GM23248 (cell line): Measurements from ENCODE around the gene TMIGD2. TPM values are rescaled to one million over a fixed set of nuclear protein-coding genes. Genes with fewer than 3 reads are reported as not detected.

ENCODE experiments used
- DNase-seq: peaks from one replicate; pipeline ENCODE4 v3.0.0-alpha.2; 2015
- H2AFZ ChIP-seq: fragments of 200-600 bp; sonication (generic); 2 replicates; pipeline ENCODE4 v1.6.1; 2016; ENCODE audit warnings: antibody characterized with exemption
- H3F3A ChIP-seq: fragments of 200-600 bp; sonication (generic); 2 replicates; pipeline ENCODE4 v1.6.1; 2016; ENCODE audit warnings: mild to moderate bottlenecking, antibody characterized with exemption, mixed run types; ENCODE audit not compliant: insufficient read depth
- H3K27ac ChIP-seq: fragments of 200-600 bp; sonication (generic); 2 replicates; pipeline ENCODE4 v1.5.1; 2016; ENCODE audit warnings: mild to moderate bottlenecking
- H3K27me3 ChIP-seq: fragments of 200-600 bp; sonication (generic); replicated peaks from 2 replicates; pipeline ENCODE4 v1.6.1; 2016; ENCODE audit warnings: mild to moderate bottlenecking; ENCODE audit not compliant: insufficient read depth
- H3K36me3 ChIP-seq: fragments of 200-600 bp; sonication (generic); 2 replicates; pipeline ENCODE4 v1.6.1; 2016; ENCODE audit warnings: low read depth, mild to moderate bottlenecking
- H3K4me1 ChIP-seq: fragments of 200-600 bp; sonication (generic); 2 replicates; pipeline ENCODE4 v1.6.1; 2016; ENCODE audit warnings: mild to moderate bottlenecking; ENCODE audit not compliant: insufficient read depth
- H3K4me2 ChIP-seq: fragments of 200-600 bp; sonication (generic); one replicate; pipeline ENCODE4 v1.6.1; 2016; ENCODE audit warnings: mild to moderate bottlenecking; ENCODE audit not compliant: unreplicated experiment
- H3K4me3 ChIP-seq: fragments of 200-600 bp; sonication (generic); 2 replicates; pipeline ENCODE4 v1.5.1; 2016; ENCODE audit warnings: mild to moderate bottlenecking
- H3K79me2 ChIP-seq: fragments of 200-600 bp; sonication (generic); 2 replicates; pipeline ENCODE4 v1.6.1; 2016; ENCODE audit warnings: mild to moderate bottlenecking; ENCODE audit not compliant: insufficient read depth
- H3K9ac ChIP-seq: fragments of 200-600 bp; sonication (generic); 2 replicates; pipeline ENCODE4 v1.6.1; 2016; ENCODE audit warnings: mild to moderate bottlenecking
- H3K9me2 ChIP-seq: fragments of 200-600 bp; sonication (generic); 2 replicates; pipeline ENCODE4 v1.6.1; 2016; ENCODE audit warnings: mixed run types, mild to moderate bottlenecking, moderate library complexity; ENCODE audit not compliant: insufficient read depth
- H3K9me3 ChIP-seq: fragments of 200-600 bp; sonication (generic); one replicate; pipeline ENCODE4 v1.6.1; 2017; ENCODE audit warnings: low read depth
- H4K20me1 ChIP-seq: fragments of 200-600 bp; sonication (generic); 2 replicates; pipeline ENCODE4 v1.6.0; 2016; ENCODE audit not compliant: insufficient read depth
- EZH2 ChIP-seq: fragments of 200-600 bp; sonication (generic); IDR thresholded peaks from 2 replicates; pipeline ENCODE4 v1.6.1; 2018; ENCODE audit warnings: antibody characterized with exemption, mild to moderate bottlenecking; ENCODE audit not compliant: insufficient read depth, poor library complexity, severe bottlenecking
- EZH2phosphoT487 ChIP-seq: fragments of 200-600 bp; sonication (generic); IDR thresholded peaks from 2 replicates; pipeline ENCODE4 v1.6.1; 2018; ENCODE audit warnings: antibody characterized with exemption, moderate library complexity, mild to moderate bottlenecking, low read depth; ENCODE audit not compliant: insufficient read depth
- WGBS, 2 experiments: methylation state at CpG; one replicate each; pipeline ENCODE4 v1.1.6; 2015 to 2017; ENCODE audit warnings: low lambda C conversion rate in 2 of 2, low coverage in 1 of 2; ENCODE audit errors: missing lambda C conversion rate in 2 of 2; 5-methylcytosine and 5-hydroxymethylcytosine counted together
- in situ Hi-C: fragments of 300-500 bp; cut with MboI; formaldehyde crosslinking; loops from 2 replicates; pipeline ENCODE4 v1.15.0; 2020
- polyA plus RNA-seq: library from polyadenylated mRNA; unstranded; fragments of >200 nt; fragmentation: Nextera tagmentation; extraction: Ambion mirVana; gene quantifications from 2 replicates; pipeline ENCODE4 v1.2.1, GENCODE V29; 2016
- total RNA-seq: library from RNA; depleted of rRNA; stranded (reverse); fragments of >200 nt; shearing (Covaris generic); gene quantifications from 2 replicates; pipeline ENCODE4 v1.2.3, GENCODE V29; 2014

Gene TMIGD2
- total and polyA plus RNA-seq, 2 experiments from 2014 or later, result not detected

DNA sequence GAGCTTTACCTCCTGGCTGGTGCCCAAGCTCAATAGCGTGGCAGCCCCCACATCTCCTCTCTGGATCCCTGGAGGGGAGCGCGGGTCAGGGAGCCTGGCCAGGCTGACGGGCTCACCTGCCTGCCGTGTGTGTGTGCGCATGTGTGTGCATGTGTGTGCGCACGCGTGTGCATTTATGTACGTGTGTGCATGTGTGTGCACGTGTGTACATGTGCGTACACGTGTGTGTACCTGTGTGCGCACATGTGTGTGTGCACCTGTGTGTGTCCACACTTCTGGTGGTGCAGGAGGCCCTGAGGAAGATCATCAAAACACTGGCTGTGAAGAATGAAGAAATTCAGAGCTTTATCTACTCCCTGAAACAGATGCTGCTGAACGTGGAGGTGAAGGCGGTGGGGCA lies 3.5 kb upstream of the TMIGD2 start:
- H3K9me2 ChIP-seq, result no peaks in the 10 kb centered on the region
- H3K79me2 ChIP-seq, result no peaks in the 10 kb centered on the region
- no peaks in the 10 kb centered on the region for H3K4me1 ChIP-seq
- H3K9ac ChIP-seq, result no peak overlapping the region
- TF ChIP-seq EZH2 (no peak), EZH2phosphoT487 (no peak)
- H3K9me3 ChIP-seq, result no peaks in the 10 kb centered on the region
- no peak for DNase-seq
- H3K4me2 ChIP-seq, result no peak overlapping the region
- no peak overlapping the region for H3K27ac ChIP-seq
- no peaks in the 10 kb centered on the region for H4K20me1 ChIP-seq
- H3K27me3 ChIP-seq, result no peaks in the 10 kb centered on the region
- 78 to 81% methylated on average over 16 of the region's 16 CpGs for whole genome bisulfite sequencing, 2 experiments
- H2AFZ ChIP-seq, result no peak overlapping the region
- H3F3A ChIP-seq, result no peaks in the 10 kb centered on the region
- H3K4me3 ChIP-seq, result no peak overlapping the region
- H3K36me3 ChIP-seq, result no peaks in the 10 kb centered on the region
- in situ Hi-C loops, result no loop called here

DNA sequence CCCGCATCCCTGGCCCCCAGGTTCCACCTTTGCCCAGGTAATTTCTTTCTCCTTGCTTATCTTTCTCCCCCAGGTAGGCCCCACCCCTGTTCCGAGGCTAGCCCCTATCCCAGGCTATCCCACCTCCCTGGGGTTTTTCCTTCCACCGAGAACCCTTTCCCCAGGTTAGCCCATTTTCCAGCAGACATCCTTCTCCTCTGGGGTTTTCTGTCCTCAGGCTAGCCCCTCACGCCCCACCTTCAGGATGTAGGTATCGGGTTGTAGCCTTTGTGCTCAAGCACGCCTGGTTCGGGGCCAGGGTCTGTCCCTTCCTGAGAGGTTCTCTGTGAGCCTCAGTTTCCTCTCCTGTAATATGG lies 3.0 kb upstream of the TMIGD2 start:
- H3K9ac ChIP-seq, result no peak overlapping the region
- WGBS, 2 experiments, result 71 to 73% methylated on average over 6 to 7 of the region's 7 CpGs

DNA sequence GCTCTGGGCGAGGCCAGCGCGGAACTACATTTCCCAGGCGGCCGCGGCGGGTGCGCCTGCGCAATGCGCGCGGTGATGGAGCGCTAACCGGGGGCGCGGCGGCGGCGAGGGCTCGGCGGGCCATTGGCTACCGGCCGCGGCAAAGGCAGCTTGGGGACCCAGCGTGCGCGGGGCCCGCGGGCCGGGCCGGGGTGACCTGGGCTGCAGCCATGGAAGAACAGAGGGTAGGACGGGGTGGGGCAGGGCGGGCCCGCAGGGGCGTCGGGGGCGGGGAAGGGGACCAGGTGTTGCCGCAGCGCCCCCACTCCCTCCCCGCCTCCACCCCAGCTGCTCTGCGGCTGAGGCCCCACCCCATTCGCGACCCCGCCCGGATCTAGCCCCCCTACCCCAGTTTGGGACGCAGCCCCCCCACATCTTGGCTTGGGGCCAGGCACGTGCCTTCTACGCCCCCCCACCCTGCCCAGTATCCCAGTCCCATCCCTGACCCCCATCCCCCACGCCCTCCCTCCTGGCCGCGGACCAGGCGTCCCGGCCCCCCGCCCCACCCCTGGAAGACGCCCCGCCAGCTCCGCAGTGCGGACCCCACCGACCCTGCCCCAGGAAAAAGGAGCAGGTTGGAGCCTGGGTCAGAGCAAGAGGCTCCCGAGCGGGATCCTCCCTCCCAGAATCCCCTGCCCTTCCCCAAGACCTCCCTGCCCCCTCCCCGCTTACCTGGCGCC lies 2.5 kb upstream of the TMIGD2 start, which contains the start of gene FSD1:
Gene FSD1, plus strand, starts transcription at position 61 of the 719 bp plus-strand sequence. Its CDS starts 149 bp downstream, at position 210.
- H3K9me2 ChIP-seq, result no peaks in the 10 kb centered on the region

More for the DNA sequence above, 3.0 kb upstream of the TMIGD2 start:
- H3K4me1 ChIP-seq, result no peaks in the 10 kb centered on the region
- H3K27me3 ChIP-seq, result no peaks in the 10 kb centered on the region
- no peak for DNase-seq
- no peak overlapping the region for H3K4me3 ChIP-seq
- no peak overlapping the region for H3K4me2 ChIP-seq
- H3K27ac ChIP-seq, result no peak overlapping the region
- H3K9me3 ChIP-seq, result no peaks in the 10 kb centered on the region
- no peaks in the 10 kb centered on the region for H3K36me3 ChIP-seq
- no peaks in the 10 kb centered on the region for H3K79me2 ChIP-seq
- no peaks in the 10 kb centered on the region for H4K20me1 ChIP-seq
- H3F3A ChIP-seq, result no peaks in the 10 kb centered on the region
- TF ChIP-seq EZH2 (no peak), EZH2phosphoT487 (no peak)
- H3K9me2 ChIP-seq, result no peaks in the 10 kb centered on the region
- in situ Hi-C loops, result no loop called here
- H2AFZ ChIP-seq, result no peak overlapping the region

DNA sequence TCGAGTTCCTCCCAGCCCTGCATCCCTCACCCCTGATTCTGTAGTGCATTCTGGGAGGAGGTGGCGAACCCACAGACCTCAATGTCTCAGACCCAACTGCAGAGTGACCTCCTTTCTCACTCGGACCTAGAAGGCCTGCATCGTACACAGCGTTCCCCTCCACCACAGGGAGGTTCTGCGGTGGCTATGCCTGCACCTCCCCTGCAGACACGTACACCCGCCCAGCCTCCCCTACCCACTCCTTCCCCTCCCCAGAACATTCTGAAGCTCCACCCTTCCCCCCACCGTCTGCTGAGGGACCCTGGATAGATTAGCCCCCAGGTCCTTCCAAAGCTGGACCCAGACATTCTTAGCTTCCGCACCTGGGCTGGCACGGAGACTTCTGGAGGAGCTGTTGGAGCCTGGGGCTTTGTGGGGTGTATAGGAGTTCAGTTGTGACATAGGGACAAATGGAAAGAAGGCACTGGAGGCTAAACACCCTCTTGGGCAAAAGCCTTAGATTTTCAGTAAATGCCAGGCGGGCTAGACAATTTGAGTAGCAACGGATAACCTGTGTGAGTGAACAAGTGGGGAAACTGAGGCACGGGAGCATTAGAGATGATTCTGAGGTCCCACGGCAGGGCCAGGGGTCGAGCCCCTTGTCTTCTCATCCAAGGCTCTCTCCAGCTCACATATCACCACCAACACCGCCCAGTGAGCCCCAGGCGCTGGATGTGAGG lies 1.8 kb upstream of the TMIGD2 start:
- H3K36me3 ChIP-seq, result no peaks in the 10 kb centered on the region
- H3K9ac ChIP-seq, result no peak overlapping the region
- DNase-seq, result no peak
- peak overlapping the region; percentile 65 for H3K4me2 ChIP-seq
- H3K9me3 ChIP-seq, result no peaks in the 10 kb centered on the region
- H3K27ac ChIP-seq, result no peak overlapping the region
- in situ Hi-C loops, result no loop called here
- WGBS, 2 experiments, result 38 to 39% methylated on average over 12 to 18 of the region's 18 CpGs
- TF ChIP-seq EZH2phosphoT487 (no peak), EZH2 (no peak)
- no peaks in the 10 kb centered on the region for H3K79me2 ChIP-seq
- peak overlapping the region; percentile 53 for H3K4me3 ChIP-seq
- no peaks in the 10 kb centered on the region for H3K4me1 ChIP-seq
- H3K27me3 ChIP-seq, result no peaks in the 10 kb centered on the region
- no peaks in the 10 kb centered on the region for H3F3A ChIP-seq
- H2AFZ ChIP-seq, result peak overlapping the region; percentile 65
- no peaks in the 10 kb centered on the region for H3K9me2 ChIP-seq
- H4K20me1 ChIP-seq, result no peaks in the 10 kb centered on the region

More for the DNA sequence above, 2.5 kb upstream of the TMIGD2 start, which contains the start of gene FSD1:
- Histone ChIP-seq H3K4me3 (peak within 1 kb of the TSS; percentile 53), H3K4me2 (peak within 1 kb of the TSS; percentile 65), H3K9ac (no peak within 1 kb of the TSS), H3K9me3 (no peaks in the 10 kb centered on the region), H3F3A (no peaks in the 10 kb centered on the region), H4K20me1 (no peaks in the 10 kb centered on the region), H3K79me2 (no peaks in the 10 kb centered on the region), H3K36me3 (no peaks in the 10 kb centered on the region), H2AFZ (peak within 1 kb of the TSS; percentile 65), H3K27ac (no peak within 1 kb of the TSS), H3K27me3 (no peaks in the 10 kb centered on the region), H3K4me1 (no peaks in the 10 kb centered on the region)
- in situ Hi-C loops, result no loop called here
- peak; percentile 81 for DNase-seq
- WGBS, 2 experiments, result 4 to 11% methylated on average over 29 to 62 of the region's 63 CpGs
- TF ChIP-seq EZH2 (no peak), EZH2phosphoT487 (no peak)
